ENCODE results near the gene ZCCHC2.

ZCCHC2 gene

GRCh38 chr18:62512532-62512931, 10.3 kb upstream of the ZCCHC2 start:
- no peak for DNase-seq

- no peak for DNase-seq
Measured at GRCh38 chr18:62512996-62513395, 9.8 kb upstream of the ZCCHC2 start.

- no peak for DNase-seq
Measured at GRCh38 chr18:62514570-62514969, 8.3 kb upstream of the ZCCHC2 start.

- DNase-seq = no peak
Measured at GRCh38 chr18:62516242-62516641, 6.6 kb upstream of the ZCCHC2 start.

- no peak for DNase-seq
Measured at GRCh38 chr18:62518460-62519375, 4.1 kb upstream of the ZCCHC2 start.

- DNase-seq = no peak
Measured at GRCh38 chr18:62519684-62520083, 3.1 kb upstream of the ZCCHC2 start.

- DNase-seq = no peak
Measured at GRCh38 chr18:62521082-62521481, 1.7 kb upstream of the ZCCHC2 start.

- DNase-seq = no peak
Measured at GRCh38 chr18:62521593-62521992, 1.2 kb upstream of the ZCCHC2 start.

GRCh38 chr18:62522178-62522503, 684 bp upstream of the ZCCHC2 start:
- DNase-seq = no peak

- DNase-seq = no peak
Measured at GRCh38 chr18:62523255-62523588, 397 bp downstream of the ZCCHC2 start.

- peak; percentile 35 for DNase-seq
Measured at GRCh38 chr18:62523631-62524439, 1.0 kb downstream of the ZCCHC2 start.

GRCh38 chr18:62524440-62525200, 1.8 kb downstream of the ZCCHC2 start:
- DNase-seq = peak; percentile 35

GRCh38 chr18:62525608-62526007, 2.8 kb downstream of the ZCCHC2 start:
- no peak for DNase-seq

- peak; percentile 54 for DNase-seq
Measured at GRCh38 chr18:62526098-62527025, 3.5 kb downstream of the ZCCHC2 start.

- no peak for DNase-seq
Measured at GRCh38 chr18:62529597-62529996, 6.8 kb downstream of the ZCCHC2 start.

- DNase-seq = no peak
Measured at GRCh38 chr18:62531078-62531477, 8.3 kb downstream of the ZCCHC2 start.

- no peak for DNase-seq
Measured at GRCh38 chr18:62531931-62532330, 9.1 kb downstream of the ZCCHC2 start.

GRCh38 chr18:62536005-62536404, 13.2 kb downstream of the ZCCHC2 start:
- DNase-seq = no peak

- DNase-seq = no peak
Measured at GRCh38 chr18:62537042-62537894, 14.4 kb downstream of the ZCCHC2 start.

GRCh38 chr18:62537946-62538345, 15.1 kb downstream of the ZCCHC2 start:
- DNase-seq = no peak

- no peak for DNase-seq
Measured at GRCh38 chr18:62538881-62539280, 16.1 kb downstream of the ZCCHC2 start.
